ENCODE results near the gene CDH4.
"Not testable (repeated sequence)": the region's sequence is repeated elsewhere in the genome, so short reads cannot be mapped to it uniquely, and the experiment has no call there.

Gene CDH4

GRCh38 chr20:61449916-61450315 lies 197.9 kb downstream of the CDH4 start:
- TF ChIP-seq, protein P1, sequence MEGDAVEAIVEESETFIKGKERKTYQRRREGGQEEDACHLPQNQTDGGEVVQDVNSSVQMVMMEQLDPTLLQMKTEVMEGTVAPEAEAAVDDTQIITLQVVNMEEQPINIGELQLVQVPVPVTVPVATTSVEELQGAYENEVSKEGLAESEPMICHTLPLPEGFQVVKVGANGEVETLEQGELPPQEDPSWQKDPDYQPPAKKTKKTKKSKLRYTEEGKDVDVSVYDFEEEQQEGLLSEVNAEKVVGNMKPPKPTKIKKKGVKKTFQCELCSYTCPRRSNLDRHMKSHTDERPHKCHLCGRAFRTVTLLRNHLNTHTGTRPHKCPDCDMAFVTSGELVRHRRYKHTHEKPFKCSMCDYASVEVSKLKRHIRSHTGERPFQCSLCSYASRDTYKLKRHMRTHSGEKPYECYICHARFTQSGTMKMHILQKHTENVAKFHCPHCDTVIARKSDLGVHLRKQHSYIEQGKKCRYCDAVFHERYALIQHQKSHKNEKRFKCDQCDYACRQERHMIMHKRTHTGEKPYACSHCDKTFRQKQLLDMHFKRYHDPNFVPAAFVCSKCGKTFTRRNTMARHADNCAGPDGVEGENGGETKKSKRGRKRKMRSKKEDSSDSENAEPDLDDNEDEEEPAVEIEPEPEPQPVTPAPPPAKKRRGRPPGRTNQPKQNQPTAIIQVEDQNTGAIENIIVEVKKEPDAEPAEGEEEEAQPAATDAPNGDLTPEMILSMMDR (IDR thresholded peaks at IDR 0.05), result no peak
- no peak for TF ChIP-seq ZFX (IDR thresholded peaks at IDR 0.05; ENCODE audit: borderline replicate concordance)
- no peak overlapping the region for H3K27ac ChIP-seq

GRCh38 chr20:61450549-61450948 lies 198.5 kb downstream of the CDH4 start:
- no peak overlapping the region for H3K27ac ChIP-seq
- TF ChIP-seq, protein P1 (IDR thresholded peaks at IDR 0.05), result no peak
- TF ChIP-seq ZFX (IDR thresholded peaks at IDR 0.05; ENCODE audit: borderline replicate concordance), result no peak

DNA sequence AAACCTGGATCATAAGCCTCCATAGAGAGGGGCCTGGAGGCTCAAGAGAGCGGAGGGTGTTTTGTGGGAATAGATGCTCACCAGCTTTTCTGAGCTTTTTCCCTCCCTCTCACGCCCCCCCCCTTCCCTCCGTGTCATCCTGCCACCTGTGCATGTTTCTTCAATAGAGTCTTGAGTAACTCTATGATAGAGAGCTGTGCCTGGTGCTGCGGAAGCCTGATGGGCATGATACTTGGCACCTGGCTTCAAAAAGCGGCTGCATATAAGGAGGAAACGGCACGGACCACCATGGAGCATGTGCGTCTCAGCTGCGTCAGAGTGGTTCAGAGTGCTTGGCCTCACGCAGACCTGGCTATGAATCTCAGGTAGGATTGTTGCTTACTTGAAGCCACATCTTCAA lies 198.9 kb downstream of the CDH4 start:
- no peak for TF ChIP-seq ZFX (IDR thresholded peaks at IDR 0.05; ENCODE audit: borderline replicate concordance)
- TF ChIP-seq, protein P1 (IDR thresholded peaks at IDR 0.05), result no peak
- H3K27ac ChIP-seq, result no peak overlapping the region

GRCh38 chr20:61451953-61452352 lies 199.9 kb downstream of the CDH4 start:
- H3K27ac ChIP-seq, result no peak overlapping the region
- TF ChIP-seq ZFX (IDR thresholded peaks at IDR 0.05; ENCODE audit: borderline replicate concordance), result no peak
- TF ChIP-seq, protein P1 (IDR thresholded peaks at IDR 0.05), result no peak

DNA sequence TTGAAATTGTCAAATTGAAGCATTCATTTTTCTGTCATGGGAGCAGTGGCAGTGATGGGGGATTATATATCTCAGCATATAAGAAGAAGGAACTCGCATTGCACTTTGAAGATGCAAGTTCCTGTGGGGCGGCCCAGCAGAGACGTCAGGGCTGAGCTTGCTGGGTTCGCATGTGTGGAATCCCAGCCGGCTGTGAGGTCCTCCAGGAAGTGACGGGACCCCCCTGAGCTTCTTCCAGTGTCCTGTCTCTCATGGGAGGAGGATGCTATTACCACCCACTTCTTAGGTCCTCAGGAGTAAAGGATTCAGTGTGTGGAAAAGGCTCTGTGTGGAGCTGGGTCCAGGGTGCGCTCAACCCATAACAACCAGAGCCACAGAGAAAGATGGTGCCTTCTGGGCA lies 201.2 kb downstream of the CDH4 start:
- H3K27ac ChIP-seq, result no peak overlapping the region
- no peak for TF ChIP-seq ZFX (IDR thresholded peaks at IDR 0.05; ENCODE audit: borderline replicate concordance)

GRCh38 chr20:61453623-61454022 lies 201.6 kb downstream of the CDH4 start:
- H3K27ac ChIP-seq, result not testable (repeated sequence)

DNA sequence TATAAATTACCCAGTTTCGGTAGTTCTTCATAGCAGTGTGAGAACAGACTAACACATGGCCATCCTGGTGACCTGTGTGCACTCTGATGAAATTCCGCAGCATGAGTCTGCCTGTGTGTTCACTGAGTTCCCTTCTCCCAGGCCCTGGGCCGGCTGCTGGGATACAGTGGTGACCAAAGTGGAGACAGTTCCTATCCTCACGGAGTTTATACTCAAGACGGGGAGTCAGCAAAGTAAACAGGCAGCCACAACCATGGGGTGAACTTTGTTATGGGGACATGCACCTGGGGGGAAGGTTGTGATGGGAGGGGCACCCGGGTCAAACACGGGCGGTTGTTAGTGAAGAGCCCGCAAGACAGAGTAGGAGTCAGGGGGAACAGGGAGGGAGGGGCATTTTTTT lies 202.0 kb downstream of the CDH4 start:
- no peak for TF ChIP-seq ZFX (IDR thresholded peaks at IDR 0.05; ENCODE audit: borderline replicate concordance)
- TF ChIP-seq, protein P1 (IDR thresholded peaks at IDR 0.05), result no peak
- no peak overlapping the region for H3K27ac ChIP-seq

- no peak for TF ChIP-seq ZFX (IDR thresholded peaks at IDR 0.05; ENCODE audit: borderline replicate concordance)
- TF ChIP-seq, protein P1 (IDR thresholded peaks at IDR 0.05), result no peak
These were observed 203.6 kb downstream of the CDH4 start for GRCh38 chr20:61455508-61456215.

More at GRCh38 chr20:61455508-61456215, 203.6 kb downstream of the CDH4 start:
- H3K27ac ChIP-seq, result no peak overlapping the region
